ENCODE data around the gene COL6A3.

Gene COL6A3

GRCh38 chr2:237344942-237345341 is 69.0 kb downstream of the COL6A3 start:
- Histone ChIP-seq H2AFZ (ENCODE audit: low read length) (no peak overlapping the region), H3K27me3 (ENCODE audit: insufficient read depth, low read length, poor library complexity, severe bottlenecking) (no peaks in the 10 kb centered on the region), H3F3A (ENCODE audit: low read depth) (no peaks in the 10 kb centered on the region)

DNA sequence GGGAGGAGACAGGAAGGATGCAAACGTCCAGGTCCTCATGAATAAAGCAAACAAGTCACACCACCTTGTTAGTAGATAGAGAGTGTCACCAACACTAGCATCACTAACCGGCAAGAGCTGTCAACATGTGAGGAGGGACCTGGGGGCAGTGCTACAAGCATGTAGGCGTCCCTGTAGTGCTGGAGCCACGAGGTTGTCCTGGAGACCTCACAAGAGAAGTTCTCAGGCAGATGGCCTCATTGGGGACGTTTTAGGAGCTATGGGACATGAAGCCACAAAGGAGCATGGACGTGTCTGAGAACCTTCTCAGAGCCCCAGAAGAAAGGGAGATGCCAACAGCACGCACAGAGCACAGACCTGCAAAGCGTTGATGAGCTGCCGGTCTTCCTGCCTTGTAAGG is 70.0 kb downstream of the COL6A3 start:
- no peaks in the 10 kb centered on the region for H3K27me3 ChIP-seq (ENCODE audit: insufficient read depth, low read length, poor library complexity, severe bottlenecking)
- H3K79me2 ChIP-seq (ENCODE audit: insufficient read depth, low read length) = no peaks in the 10 kb centered on the region
- no peak for TF ChIP-seq EZH2phosphoT487 (IDR thresholded peaks at IDR 0.05; ENCODE audit: borderline replicate concordance)
- no peak for TF ChIP-seq CTCF (conservative IDR thresholded peaks at IDR 0.05; ENCODE audit: low read length)
- no peak overlapping the region for H3K4me3 ChIP-seq (ENCODE audit: low read length, poor library complexity, severe bottlenecking)
- no peak overlapping the region for H2AFZ ChIP-seq (ENCODE audit: low read length)
- no peaks in the 10 kb centered on the region for H3K4me1 ChIP-seq (ENCODE audit: insufficient read depth, low read length, poor library complexity, severe bottlenecking)
- no peak overlapping the region for H3K9ac ChIP-seq (ENCODE audit: low read depth, low read length, poor library complexity, severe bottlenecking)
- no peaks in the 10 kb centered on the region for H3K36me3 ChIP-seq (ENCODE audit: insufficient read depth, low read length)
- H3K9me3 ChIP-seq (ENCODE audit: insufficient read depth, low read depth, low read length) = no peaks in the 10 kb centered on the region
- H3K9me2 ChIP-seq (replicated peaks; ENCODE audit: low read depth, low read length) = no peaks in the 10 kb centered on the region
- no peaks in the 10 kb centered on the region for H3F3A ChIP-seq (ENCODE audit: low read depth)
- no peak overlapping the region for H3K4me2 ChIP-seq (ENCODE audit: low read depth, low read length, poor library complexity, severe bottlenecking)
- no peaks in the 10 kb centered on the region for H4K20me1 ChIP-seq (ENCODE audit: insufficient read depth, low read length, poor library complexity, severe bottlenecking)

More at GRCh38 chr2:237344942-237345341, 69.0 kb downstream of the COL6A3 start:
- H3K9me2 ChIP-seq (replicated peaks; ENCODE audit: low read depth, low read length) = no peaks in the 10 kb centered on the region
- H3K4me3 ChIP-seq (ENCODE audit: low read length, poor library complexity, severe bottlenecking) = no peak overlapping the region
- H3K9ac ChIP-seq (ENCODE audit: low read depth, low read length, poor library complexity, severe bottlenecking) = no peak overlapping the region
- no peaks in the 10 kb centered on the region for H3K9me3 ChIP-seq (ENCODE audit: insufficient read depth, low read depth, low read length)
- TF ChIP-seq EZH2phosphoT487 (IDR thresholded peaks at IDR 0.05; ENCODE audit: borderline replicate concordance) = no peak
- no peak for TF ChIP-seq CTCF (conservative IDR thresholded peaks at IDR 0.05; ENCODE audit: low read length)
- H3K36me3 ChIP-seq (ENCODE audit: insufficient read depth, low read length) = no peaks in the 10 kb centered on the region
- H4K20me1 ChIP-seq (ENCODE audit: insufficient read depth, low read length, poor library complexity, severe bottlenecking) = no peaks in the 10 kb centered on the region
- H3K4me2 ChIP-seq (ENCODE audit: low read depth, low read length, poor library complexity, severe bottlenecking) = no peak overlapping the region
- H3K4me1 ChIP-seq (ENCODE audit: insufficient read depth, low read length, poor library complexity, severe bottlenecking) = no peaks in the 10 kb centered on the region
- H3K79me2 ChIP-seq (ENCODE audit: insufficient read depth, low read length) = no peaks in the 10 kb centered on the region

- Histone ChIP-seq H3K4me3 (ENCODE audit: low read length, poor library complexity, severe bottlenecking) (no peak overlapping the region), H3K4me1 (ENCODE audit: insufficient read depth, low read length, poor library complexity, severe bottlenecking) (no peaks in the 10 kb centered on the region), H3K9me3 (ENCODE audit: insufficient read depth, low read depth, low read length) (no peaks in the 10 kb centered on the region), H3K9ac (ENCODE audit: low read depth, low read length, poor library complexity, severe bottlenecking) (no peak overlapping the region), H4K20me1 (ENCODE audit: insufficient read depth, low read length, poor library complexity, severe bottlenecking) (no peaks in the 10 kb centered on the region), H3K36me3 (ENCODE audit: insufficient read depth, low read length) (no peaks in the 10 kb centered on the region), H3K9me2 (replicated peaks; ENCODE audit: low read depth, low read length) (no peaks in the 10 kb centered on the region), H2AFZ (ENCODE audit: low read length) (no peak overlapping the region), H3K27me3 (ENCODE audit: insufficient read depth, low read length, poor library complexity, severe bottlenecking) (no peaks in the 10 kb centered on the region), H3F3A (ENCODE audit: low read depth) (no peaks in the 10 kb centered on the region), H3K79me2 (ENCODE audit: insufficient read depth, low read length) (no peaks in the 10 kb centered on the region), H3K4me2 (ENCODE audit: low read depth, low read length, poor library complexity, severe bottlenecking) (no peak overlapping the region)
- no peak for TF ChIP-seq EZH2phosphoT487 (IDR thresholded peaks at IDR 0.05; ENCODE audit: borderline replicate concordance)
- no peak for TF ChIP-seq CTCF (conservative IDR thresholded peaks at IDR 0.05; ENCODE audit: low read length)
Measured at GRCh38 chr2:237341872-237342271, 72.1 kb downstream of the COL6A3 start.

Measured in Loucy (cell line).